Heart left ventricle (tissue), 16 donors: ENCODE results near the gene JOSD2. TPM values are rescaled to one million over a fixed set of nuclear protein-coding genes. Genes with fewer than 3 reads are reported as not detected.

ENCODE experiments used
- ATAC-seq, 4 donors: fragments of 200-7000 bp; cut with Tn5 transposase; one replicate each; pipeline ENCODE4 v1.9.1; 2020 to 2022; ENCODE audit warnings: moderate library complexity in 4 of 4, mild to moderate bottlenecking in 3 of 4, moderate number of reproducible peaks in 1 of 4
- DNase-seq, 5 donors: peaks; one replicate each; pipeline ENCODE4 v3.0.0-alpha.2; 2020
- H3K27ac ChIP-seq, 12 donors: fragments of 200-600 bp; sonication (generic) in 4 of 12; one replicate each; pipeline versions ENCODE4 v1.5.0 to v1.8.0; 2016 to 2022; ENCODE audit warnings: mild to moderate bottlenecking in 2 of 12
- H3K27me3 ChIP-seq, 9 donors: fragments of 200-600 bp; sonication (generic) in 2 of 9; one replicate each; pipeline versions ENCODE4 v1.5.1 to v1.8.0; 2016 to 2022; ENCODE audit warnings: mild to moderate bottlenecking in 3 of 9
- H3K36me3 ChIP-seq, 9 donors: fragments of 200-600 bp; sonication (generic) in 2 of 9; one replicate each; pipeline versions ENCODE4 v1.5.0 to v1.8.0; 2018 to 2022; ENCODE audit warnings: mild to moderate bottlenecking in 2 of 9
- H3K4me1 ChIP-seq, 12 donors: fragments of 200-600 bp; sonication (generic) in 4 of 12; one replicate each; pipeline versions ENCODE4 v1.5.0 to v1.8.0; 2016 to 2022; ENCODE audit warnings: mild to moderate bottlenecking in 3 of 12
- H3K4me3 ChIP-seq, 12 donors: fragments of 200-600 bp; sonication (generic) in 4 of 12; one replicate each; pipeline versions ENCODE4 v1.5.0 to v1.8.0; 2017 to 2022; ENCODE audit warnings: mild to moderate bottlenecking in 9 of 12, moderate library complexity in 4 of 12
- H3K9me3 ChIP-seq, 12 donors: fragments of 200-600 bp; sonication (generic) in 4 of 12; one replicate each; pipeline versions ENCODE4 v1.5.0 to v1.8.0; 2016 to 2022; ENCODE audit warnings: mild to moderate bottlenecking in 1 of 12
- POLR2A ChIP-seq, 2 donors: fragments of 450-650 bp; IDR thresholded peaks; one replicate each; pipeline ENCODE4 v1.6.1; 2017; ENCODE audit warnings: antibody characterized with exemption in 2 of 2, mild to moderate bottlenecking in 2 of 2, moderate library complexity in 2 of 2
- WGBS, 4 donors: extraction: QIAGEN DNeasy Blood & Tissue Kit in 2 of 4; methylation state at CpG; one replicate each; pipeline versions ENCODE4 v1.1.5 to v1.1.7; 2013 to 2018; 5-methylcytosine and 5-hydroxymethylcytosine counted together
- intact Hi-C, 10 donors: fragments of 100-400 bp; cut with DNase I; formaldehyde crosslinking; loops; one replicate each; pipeline versions ENCODE4 v1.11.1 to v1.14.2; 2022
- polyA plus RNA-seq, 2 donors: library from polyadenylated mRNA; stranded (reverse); fragments of 200-250 nt; gene quantifications; one replicate each; pipeline ENCODE4 v1.2.3, GENCODE V29; 2013
- total RNA-seq, 9 donors: library from RNA; depleted of rRNA in 2 of 9; stranded (reverse); fragments of >200 nt in 2 of 9; fragmentation: NEBNext Ultra II Directional in 3 of 9; extraction: Animal tissue kit (Norgen Biotek cat#: 25700) in 3 of 9; gene quantifications; one replicate each; pipeline versions ENCODE4 v1.1.0 to v1.2.4, GENCODE V29; 2016 to 2023
- TF ChIP-seq, protein P1 (sequence below), 12 donors: fragments of 200-600 bp; sonication (generic) in 4 of 12; IDR thresholded peaks; one replicate each; pipeline versions ENCODE4 v1.5.0 to v1.8.0; 2018 to 2022; ENCODE audit warnings: antibody characterized with exemption in 12 of 12, mild to moderate bottlenecking in 5 of 12
- donor health status: ischemic (EF 13 %, LVEDD 7.1; RV severe dilation, severe dysfunction).
- donor health status: healthy with polysubstance abuse.
- donor health status: DM: no; HTN: yes; CAD: no.
- donor health status: DM: no; HTN: no; CAD: no.
- donor health status: ischemic (EF 25% LVEDD 6.9; RV normal size, moderate dysfunction).
- donor health status: ischemic (EF 25% LVEDD 5.7; RV mildly dilated, moderate dysfunction).
- donor health status: healthy.
- donor health status: DM: yes; HTN: yes; CAD: no.
- donor health status: ischemic (EF 35%, LVEDD 5.7; RV mildly dilated, moderate dysfunction).
- donor health status: nonischemic (EF 11% LVEDD 7.7; RV severe dilation, severe dysfunction).
- donor health status: DM: yes; HTN: yes; CAD: no.
- donor health status: PGD.
- donor health status: ischemic (EF 29% LVEDD 5.4; RV normal size, mild dysfunction).
- donor health status: nonischemic (EF 23%, LVEDD 6.1; RV moderate dilation, normal function).

JOSD2 gene
- total and polyA plus RNA-seq, 11 donors: 18.7 to 49.7 (median 30.8) TPM

DNA sequence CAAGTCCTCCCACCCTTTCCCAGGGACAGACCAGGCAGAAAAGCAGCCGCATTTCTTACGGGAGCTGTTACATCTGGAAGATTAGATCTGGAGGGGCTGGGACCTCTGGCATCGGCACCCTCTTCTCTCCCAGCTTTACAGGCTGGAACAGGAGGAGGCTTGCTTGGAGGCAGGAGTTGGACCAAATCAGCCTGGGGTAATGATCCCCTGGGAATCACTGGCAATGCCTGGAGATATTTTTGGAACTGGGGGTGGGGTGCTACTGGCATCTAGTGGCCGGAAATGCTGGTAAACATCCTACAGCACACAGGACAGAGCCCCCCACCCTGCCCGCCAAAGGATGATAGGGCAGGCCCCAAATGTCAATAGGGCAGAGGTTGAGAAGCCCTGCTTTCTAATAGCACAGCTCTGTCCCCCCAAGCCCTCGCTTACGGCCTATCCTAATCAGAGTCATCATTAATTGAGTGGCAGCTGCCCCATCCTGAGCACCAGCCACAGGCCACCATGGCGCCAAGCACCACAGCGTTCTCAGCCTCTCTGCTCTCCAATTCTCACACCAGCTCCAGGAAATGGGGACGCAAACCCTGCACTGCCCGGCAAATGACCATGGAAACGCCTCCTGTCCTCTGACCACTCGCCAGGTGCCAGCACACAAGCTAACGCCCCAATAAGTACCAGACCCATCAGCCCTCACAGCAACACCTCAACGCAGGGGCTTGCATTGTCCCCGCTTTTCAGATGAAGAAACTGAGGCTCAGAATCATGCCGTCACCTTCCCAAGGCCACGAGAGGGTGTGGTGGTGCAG lies 36.6 kb upstream of the JOSD2 start:
- ATAC-seq (no peak), DNase-seq (no peak)
- peaks cover 0 to 24% (median 12%) of the 10 kb centered on the region in 9 donors for H3K27me3 ChIP-seq
- 63 to 68% (median 65%) methylated on average over 18 of the region's 18 CpGs for WGBS, 4 donors
- TF ChIP-seq, protein P1, sequence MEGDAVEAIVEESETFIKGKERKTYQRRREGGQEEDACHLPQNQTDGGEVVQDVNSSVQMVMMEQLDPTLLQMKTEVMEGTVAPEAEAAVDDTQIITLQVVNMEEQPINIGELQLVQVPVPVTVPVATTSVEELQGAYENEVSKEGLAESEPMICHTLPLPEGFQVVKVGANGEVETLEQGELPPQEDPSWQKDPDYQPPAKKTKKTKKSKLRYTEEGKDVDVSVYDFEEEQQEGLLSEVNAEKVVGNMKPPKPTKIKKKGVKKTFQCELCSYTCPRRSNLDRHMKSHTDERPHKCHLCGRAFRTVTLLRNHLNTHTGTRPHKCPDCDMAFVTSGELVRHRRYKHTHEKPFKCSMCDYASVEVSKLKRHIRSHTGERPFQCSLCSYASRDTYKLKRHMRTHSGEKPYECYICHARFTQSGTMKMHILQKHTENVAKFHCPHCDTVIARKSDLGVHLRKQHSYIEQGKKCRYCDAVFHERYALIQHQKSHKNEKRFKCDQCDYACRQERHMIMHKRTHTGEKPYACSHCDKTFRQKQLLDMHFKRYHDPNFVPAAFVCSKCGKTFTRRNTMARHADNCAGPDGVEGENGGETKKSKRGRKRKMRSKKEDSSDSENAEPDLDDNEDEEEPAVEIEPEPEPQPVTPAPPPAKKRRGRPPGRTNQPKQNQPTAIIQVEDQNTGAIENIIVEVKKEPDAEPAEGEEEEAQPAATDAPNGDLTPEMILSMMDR (IDR thresholded peaks at IDR 0.05): peak in 4 of 12 donors; percentile 4 to 32 (median 13)
- no peak for TF ChIP-seq POLR2A (IDR thresholded peaks at IDR 0.05)
- H3K4me3 ChIP-seq: no peak overlapping the region
- peaks cover 0 to 8% (median 0%) of the 10 kb centered on the region in 12 donors for H3K4me1 ChIP-seq
- no peaks in the 10 kb centered on the region for H3K9me3 ChIP-seq
- no peaks in the 10 kb centered on the region for H3K36me3 ChIP-seq
- intact Hi-C loops: no loop called here
- no peak overlapping the region for H3K27ac ChIP-seq

DNA sequence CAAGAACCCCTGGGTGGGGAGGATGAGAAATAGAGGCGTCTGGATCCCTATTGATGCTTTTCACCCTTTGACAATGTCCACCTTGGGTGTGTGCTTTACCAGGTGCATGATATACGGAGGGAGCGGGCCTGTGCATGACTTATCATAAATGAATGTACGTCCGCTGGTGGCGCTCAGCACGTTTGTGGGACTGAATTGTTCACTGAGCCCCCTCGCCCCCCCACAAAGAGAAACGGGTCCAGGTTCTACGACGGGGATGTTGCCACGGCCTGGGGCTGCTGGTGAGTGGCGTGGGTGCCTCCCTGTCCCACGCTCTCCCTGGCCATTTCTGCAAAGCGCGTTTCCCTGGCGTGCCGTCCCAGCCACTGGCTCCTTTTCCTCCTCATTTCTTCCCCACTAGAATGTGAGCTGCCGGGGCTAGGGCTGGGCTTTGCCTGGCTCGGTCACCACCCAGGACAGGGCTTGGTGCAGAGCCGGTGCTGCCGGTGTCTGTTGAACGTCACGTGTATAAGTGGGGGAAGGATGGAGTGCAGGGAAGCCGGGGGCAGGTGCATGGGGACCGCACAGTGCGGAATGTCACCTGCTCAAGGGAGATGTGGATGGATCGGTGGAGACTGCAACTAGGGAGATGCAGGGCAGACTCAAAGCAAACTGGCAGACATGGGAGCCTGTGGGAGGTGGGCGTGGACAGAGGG lies 35.7 kb upstream of the JOSD2 start:
- no peak for TF ChIP-seq POLR2A (IDR thresholded peaks at IDR 0.05)
- TF ChIP-seq, protein P1 (IDR thresholded peaks at IDR 0.05): no peak
- intact Hi-C loops: no loop called here
- Histone ChIP-seq H3K27me3 (peaks cover 0 to 21% (median 7%) of the 10 kb centered on the region in 9 donors), H3K4me3 (no peak overlapping the region), H3K36me3 (no peaks in the 10 kb centered on the region), H3K9me3 (no peaks in the 10 kb centered on the region), H3K4me1 (peaks cover 0 to 4% (median 0%) of the 10 kb centered on the region in 12 donors), H3K27ac (no peak overlapping the region)
- WGBS, 4 donors: 69 to 75% (median 70%) methylated on average over 29 of the region's 29 CpGs
- no peak for DNase-seq
- ATAC-seq: no peak

DNA sequence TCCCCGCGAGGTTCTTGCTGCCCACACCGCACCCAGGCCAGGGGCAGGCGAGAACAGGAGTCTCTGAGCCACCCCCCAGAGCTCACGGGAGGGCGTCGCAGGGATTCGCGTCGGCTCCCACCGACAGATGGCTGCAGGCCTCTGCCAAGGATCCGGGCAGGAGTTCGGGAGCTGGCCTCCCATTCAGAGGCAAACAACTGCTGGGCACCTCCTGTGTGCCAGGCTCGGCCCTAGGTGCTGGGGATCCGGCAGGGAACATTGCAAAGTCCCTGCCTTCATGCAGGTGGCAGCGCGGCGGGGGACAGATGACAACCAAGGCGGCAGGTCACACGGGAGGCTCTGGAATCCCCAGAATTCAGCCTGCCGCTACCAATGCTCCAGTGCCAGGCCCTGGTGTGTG lies 32.0 kb upstream of the JOSD2 start:
- intact Hi-C loops: no loop called here

More for the DNA sequence above, 32.0 kb upstream of the JOSD2 start:
- H3K4me1 ChIP-seq: peaks cover 0 to 4% (median 0%) of the 10 kb centered on the region in 12 donors
- H3K27ac ChIP-seq: no peak overlapping the region
- H3K9me3 ChIP-seq: no peaks in the 10 kb centered on the region
- DNase-seq (no peak), ATAC-seq (no peak)
- H3K4me3 ChIP-seq: no peak overlapping the region
- no peaks in the 10 kb centered on the region for H3K36me3 ChIP-seq
- no peak for TF ChIP-seq POLR2A (IDR thresholded peaks at IDR 0.05)
- TF ChIP-seq, protein P1 (IDR thresholded peaks at IDR 0.05): no peak
- 80 to 84% (median 83%) methylated on average over 18 to 21 of the region's 21 CpGs for WGBS, 4 donors
- peaks cover 0 to 6% (median 0%) of the 10 kb centered on the region in 9 donors for H3K27me3 ChIP-seq
